Gastrocnemius medialis (tissue), 4 donors: ENCODE measurements around the gene MAD1L1. TPM values are rescaled to one million over a fixed set of nuclear protein-coding genes. Genes with fewer than 3 reads are reported as not detected.
A peak's percentile ranks its signal among the peaks of the same experiment; 100 is the strongest.

ENCODE experiments used
- ATAC-seq, 2 donors: fragments of 150-250 bp; one replicate each; pipeline ENCODE4 v1.9.1; 2016
- DNase-seq, 2 donors: peaks; one replicate each; pipeline ENCODE4 v3.0.0-alpha.2; 2019
- H3K27ac ChIP-seq, 4 donors: fragments of 200-600 bp; sonication (generic); 1 replicate in 1 of 4; 2 replicates in 3 of 4; pipeline ENCODE4 v1.5.1; 2016 to 2018; ENCODE audit warnings: mild to moderate bottlenecking in 2 of 4, moderate library complexity in 1 of 4
- H3K27me3 ChIP-seq, 3 donors: fragments of 200-600 bp; sonication (generic) in 2 of 3; 1 replicate in 1 of 3; 2 replicates in 2 of 3; pipeline versions ENCODE4 v1.5.1 to v1.6.0; 2016 to 2019; ENCODE audit warnings: mild to moderate bottlenecking in 1 of 3, moderate library complexity in 1 of 3
- H3K36me3 ChIP-seq, 2 donors: fragments of 200-600 bp; sonication (generic) in 1 of 2; one replicate each; pipeline ENCODE4 v1.5.1; 2017 to 2018
- H3K4me1 ChIP-seq, 2 donors: fragments of 200-600 bp; sonication (generic) in 1 of 2; one replicate each; pipeline ENCODE4 v1.5.1; 2016 to 2017; ENCODE audit warnings: mild to moderate bottlenecking in 2 of 2
- H3K4me3 ChIP-seq, 4 donors: fragments of 200-600 bp; sonication (generic) in 3 of 4; 1 replicate in 1 of 4; 2 replicates in 3 of 4; pipeline ENCODE4 v1.5.1; 2016 to 2019; ENCODE audit warnings: mild to moderate bottlenecking in 2 of 4
- H3K9me3 ChIP-seq, 3 donors: fragments of 200-600 bp; sonication (generic) in 2 of 3; 1 replicate in 1 of 3; 2 replicates in 2 of 3; pipeline ENCODE4 v1.5.1; 2016 to 2019
- POLR2A ChIP-seq, 2 donors: fragments of 450-650 bp; IDR thresholded peaks; one replicate each; pipeline ENCODE4 v1.6.1; 2017; ENCODE audit warnings: antibody characterized with exemption in 2 of 2, mild to moderate bottlenecking in 2 of 2, moderate library complexity in 2 of 2
- in situ Hi-C, 4 donors: fragments of 200-750 bp; cut with MboI; loops; one replicate each; pipeline versions ENCODE4 v1.15.0 to v1.8.0; 2017; ENCODE audit warnings: low sequenced_read_pairs in 4 of 4
- intact Hi-C: fragments of 100-400 bp; cut with DNase I; formaldehyde crosslinking; loops from one replicate; pipeline ENCODE4 v1.15.1; 2023; ENCODE audit warnings: low total_unique reads
- total RNA-seq, 4 donors: library from RNA; depleted of rRNA; stranded (reverse); fragments of >200 nt; gene quantifications; one replicate each; pipeline versions ENCODE4 v1.1.0 to v1.2.3, GENCODE V29; 2016
- TF ChIP-seq, protein P1 (sequence below), 5 experiments: fragments of 450-650 bp in 3 of 5; fragments of 200-600 bp in 2 of 5; sonication (generic) in 2 of 5; IDR thresholded peaks in 4 of 5; conservative IDR thresholded peaks in 1 of 5; 1 replicate in 4 of 5; 2 replicates in 1 of 5; pipeline ENCODE4 v1.5.1; 2016 to 2019; ENCODE audit warnings: antibody characterized with exemption in 5 of 5, mild to moderate bottlenecking in 3 of 5, moderate library complexity in 3 of 5

MAD1L1 gene
- total RNA-seq, 4 donors from 2014 or later: 19.7 to 32.4 (median 22.7) TPM

DNA sequence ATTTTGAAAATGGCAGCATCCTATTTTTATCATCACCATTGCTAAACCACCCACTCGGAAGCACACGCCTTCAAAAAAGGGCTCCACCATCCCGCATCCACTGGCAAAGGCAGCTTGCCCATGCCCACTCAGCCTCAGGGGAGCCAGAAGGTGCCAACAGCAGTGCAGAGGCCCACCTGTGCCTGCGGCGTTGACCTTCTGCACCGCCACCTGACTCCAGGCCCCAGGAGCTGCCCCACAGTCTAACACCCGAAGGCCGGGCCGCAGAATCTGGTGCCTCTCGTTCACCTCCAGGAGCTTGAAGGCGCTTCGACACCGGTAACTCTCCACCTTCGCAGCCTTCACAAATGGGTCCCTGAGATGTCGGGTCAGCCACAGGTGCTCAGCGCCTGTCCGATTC, 6.5 kb upstream of the MAD1L1 start:
- Histone ChIP-seq H3K36me3 (peaks cover 0 to 46% of the 10 kb centered on the region in 2 donors), H3K27ac (no peak overlapping the region), H3K4me1 (peaks cover 12 to 13% of the 10 kb centered on the region in 2 donors), H3K4me3 (no peak overlapping the region), H3K27me3 (no peaks in the 10 kb centered on the region), H3K9me3 (no peaks in the 10 kb centered on the region)
- TF ChIP-seq, protein P1, sequence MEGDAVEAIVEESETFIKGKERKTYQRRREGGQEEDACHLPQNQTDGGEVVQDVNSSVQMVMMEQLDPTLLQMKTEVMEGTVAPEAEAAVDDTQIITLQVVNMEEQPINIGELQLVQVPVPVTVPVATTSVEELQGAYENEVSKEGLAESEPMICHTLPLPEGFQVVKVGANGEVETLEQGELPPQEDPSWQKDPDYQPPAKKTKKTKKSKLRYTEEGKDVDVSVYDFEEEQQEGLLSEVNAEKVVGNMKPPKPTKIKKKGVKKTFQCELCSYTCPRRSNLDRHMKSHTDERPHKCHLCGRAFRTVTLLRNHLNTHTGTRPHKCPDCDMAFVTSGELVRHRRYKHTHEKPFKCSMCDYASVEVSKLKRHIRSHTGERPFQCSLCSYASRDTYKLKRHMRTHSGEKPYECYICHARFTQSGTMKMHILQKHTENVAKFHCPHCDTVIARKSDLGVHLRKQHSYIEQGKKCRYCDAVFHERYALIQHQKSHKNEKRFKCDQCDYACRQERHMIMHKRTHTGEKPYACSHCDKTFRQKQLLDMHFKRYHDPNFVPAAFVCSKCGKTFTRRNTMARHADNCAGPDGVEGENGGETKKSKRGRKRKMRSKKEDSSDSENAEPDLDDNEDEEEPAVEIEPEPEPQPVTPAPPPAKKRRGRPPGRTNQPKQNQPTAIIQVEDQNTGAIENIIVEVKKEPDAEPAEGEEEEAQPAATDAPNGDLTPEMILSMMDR (IDR thresholded peaks at IDR 0.05 in 4 of 5, conservative IDR thresholded peaks at IDR 0.05 in 1 of 5): no peak
- TF ChIP-seq POLR2A (IDR thresholded peaks at IDR 0.05): no peak
- no peak for ATAC-seq
- intact Hi-C loops (no loop called here), in situ Hi-C loops (no loop called here)
- DNase-seq: no peak

DNA sequence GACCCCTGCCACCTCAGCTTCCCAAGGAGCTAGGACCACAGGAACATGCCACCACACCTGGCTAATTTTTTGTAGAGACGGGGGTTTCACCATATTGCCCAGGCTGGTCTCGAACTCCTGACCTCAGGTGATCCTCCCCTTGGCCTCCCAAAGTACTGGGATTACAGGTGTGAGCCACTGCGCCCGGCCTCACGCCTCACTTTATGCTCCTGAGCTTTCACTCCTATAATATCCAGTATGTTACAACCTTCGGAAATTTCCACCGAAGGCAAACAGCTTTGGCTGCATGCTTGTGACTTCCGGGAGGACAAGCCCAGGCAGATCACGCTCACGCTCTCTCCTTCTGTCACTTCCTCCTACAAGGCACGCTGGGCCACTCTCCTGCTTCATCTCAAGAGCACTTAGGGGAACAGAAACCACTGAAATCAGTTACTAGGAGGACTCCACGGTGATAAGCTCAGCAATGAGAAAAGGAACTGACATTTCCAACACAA, 4.4 kb upstream of the MAD1L1 start:
- no peaks in the 10 kb centered on the region for H3K27me3 ChIP-seq
- ATAC-seq (no peak), DNase-seq (peak; percentile 37 to 46)
- in situ Hi-C loops: no loop called here
- no peak overlapping the region for H3K4me3 ChIP-seq
- H3K4me1 ChIP-seq: peaks cover 11 to 13% of the 10 kb centered on the region in 2 donors
- H3K36me3 ChIP-seq: peaks cover 0 to 46% of the 10 kb centered on the region in 2 donors
- TF ChIP-seq POLR2A (IDR thresholded peaks at IDR 0.05): peak in 1 of 2 donors; percentile 29
- TF ChIP-seq, protein P1 (IDR thresholded peaks at IDR 0.05 in 4 of 5, conservative IDR thresholded peaks at IDR 0.05 in 1 of 5): no peak
- no peaks in the 10 kb centered on the region for H3K9me3 ChIP-seq
- peak overlapping the region in 1 of 4 donors; percentile 10 for H3K27ac ChIP-seq
- intact Hi-C loops: no loop called here

DNA sequence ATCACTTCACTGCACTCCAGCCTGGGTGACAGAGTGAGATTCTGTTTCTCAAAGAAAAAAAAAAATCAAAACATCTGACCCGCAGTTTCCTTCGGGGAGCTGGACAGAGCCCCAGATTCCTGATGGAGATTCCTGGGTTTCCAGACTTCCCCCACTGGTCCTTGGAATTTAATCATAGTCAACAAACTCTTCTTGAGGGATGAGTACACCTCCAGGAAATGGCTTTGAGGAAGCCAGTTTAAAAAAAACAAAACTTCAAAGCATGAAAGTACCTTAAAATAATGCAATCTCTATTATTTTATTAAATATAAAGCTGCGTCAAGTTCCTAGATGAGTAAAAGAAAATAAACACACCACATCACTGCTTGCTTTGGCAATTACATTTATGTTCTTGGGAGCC, 1.2 kb upstream of the MAD1L1 start:
- TF ChIP-seq, protein P1 (IDR thresholded peaks at IDR 0.05 in 4 of 5, conservative IDR thresholded peaks at IDR 0.05 in 1 of 5): no peak
- no peak for TF ChIP-seq POLR2A (IDR thresholded peaks at IDR 0.05)
- H3K36me3 ChIP-seq: peaks cover 0 to 54% of the 10 kb centered on the region in 2 donors
- intact Hi-C loops: loop anchor here (1.0 to 5.0 kb wide), 4 partner anchors 8 to 168 kb away; partner anchors contain the start of genes CHST12, EIF3B, MRM2 and NUDT1
- no peaks in the 10 kb centered on the region for H3K9me3 ChIP-seq
- no peak overlapping the region for H3K27ac ChIP-seq
- no peak for DNase-seq
- H3K27me3 ChIP-seq: no peaks in the 10 kb centered on the region
- in situ Hi-C loops: no loop called here
- H3K4me3 ChIP-seq: no peak overlapping the region
- peaks cover 16 to 22% of the 10 kb centered on the region in 2 donors for H3K4me1 ChIP-seq
- no peak for ATAC-seq

DNA sequence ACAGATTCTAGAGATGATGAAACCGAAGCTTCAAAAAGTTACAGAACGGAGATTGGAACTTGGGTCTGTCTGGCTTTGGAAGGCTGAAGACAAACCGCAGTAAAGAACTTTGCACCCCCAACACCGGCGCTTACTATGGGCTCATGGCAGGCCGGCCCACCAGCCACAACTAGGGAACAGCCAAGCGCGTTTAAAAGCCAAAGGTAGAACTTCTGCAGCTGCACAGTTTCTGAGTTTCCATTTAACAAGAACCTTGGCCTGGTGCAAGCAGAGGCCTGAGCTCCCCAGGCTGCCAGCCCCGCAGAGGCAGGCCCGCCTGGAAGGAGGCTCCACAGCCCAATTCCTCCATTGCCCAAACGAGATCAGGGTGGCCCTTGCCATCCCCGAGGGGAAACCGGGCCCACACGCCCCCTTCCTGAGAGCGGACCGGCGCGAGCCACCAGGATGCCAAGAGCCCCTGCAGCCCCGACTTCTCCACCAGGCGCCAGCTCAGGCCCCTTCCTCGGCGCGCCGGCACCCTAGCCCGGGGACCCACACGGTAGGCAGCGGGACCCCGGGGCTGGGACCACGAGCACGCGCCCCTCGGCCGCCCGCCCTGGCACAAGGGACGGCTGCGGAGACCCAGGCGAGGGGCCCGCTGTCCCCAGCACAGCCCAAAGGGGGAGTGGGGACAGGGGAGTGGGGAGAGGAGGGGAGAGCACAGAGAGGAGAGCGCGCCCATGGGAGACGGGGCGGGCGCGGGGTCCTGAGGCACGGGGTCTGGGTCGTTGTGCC, 566 bp downstream of the MAD1L1 start:
- no peak for DNase-seq

More for the DNA sequence above, 566 bp downstream of the MAD1L1 start:
- ATAC-seq: peak; percentile 26 to 39
- H3K27ac ChIP-seq: peak overlapping the region; percentile 73 to 86 (median 80)
- intact Hi-C loops: loop anchor here (2.0 to 5.0 kb wide), 3 partner anchors 80 to 170 kb away; partner anchors contain the start of genes CHST12, EIF3B and SNX8
- peak overlapping the region; percentile 82 to 99 (median 92) for H3K4me3 ChIP-seq
- peaks cover 0 to 42% of the 10 kb centered on the region in 2 donors for H3K36me3 ChIP-seq
- H3K9me3 ChIP-seq: no peaks in the 10 kb centered on the region
- H3K4me1 ChIP-seq: peaks cover 16 to 22% of the 10 kb centered on the region in 2 donors
- TF ChIP-seq, protein P1 (IDR thresholded peaks at IDR 0.05 in 4 of 5, conservative IDR thresholded peaks at IDR 0.05 in 1 of 5): no peak
- TF ChIP-seq POLR2A (IDR thresholded peaks at IDR 0.05): no peak
- in situ Hi-C loops: no loop called here
- no peaks in the 10 kb centered on the region for H3K27me3 ChIP-seq
